Kidney epithelial cell (primary cell): Measurements from ENCODE around the gene CBFA2T3. TPM values are rescaled to one million over a fixed set of nuclear protein-coding genes. Genes with fewer than 3 reads are reported as not detected.
"Not testable (repeated sequence)": the region's sequence is repeated elsewhere in the genome, so short reads cannot be mapped to it uniquely, and the experiment has no call there.

Source experiments
- DNase-seq: peaks from one replicate; pipeline ENCODE4 v3.0.0-alpha.2; 2010; ENCODE audit warnings: low read depth
- H3K27me3 ChIP-seq: 2 replicates; pipeline ENCODE4 v1.6.0; 2011; ENCODE audit warnings: low read length; ENCODE audit not compliant: control insufficient read depth, insufficient read depth
- H3K36me3 ChIP-seq: 2 replicates; pipeline ENCODE4 v1.5.1; 2011; ENCODE audit warnings: low read length; ENCODE audit not compliant: control insufficient read depth, insufficient read depth
- H3K4me3 ChIP-seq: 2 replicates; pipeline ENCODE4 v1.5.1; 2011; ENCODE audit warnings: low read depth, mild to moderate bottlenecking, control low read depth, low read length
- total RNA-seq: library from RNA; depleted of rRNA; stranded (reverse); fragments of >200 nt; gene quantifications from 2 replicates; pipeline ENCODE4 v1.2.3, GENCODE V29; 2015
- TF ChIP-seq, protein P1 (sequence below): IDR thresholded peaks from 2 replicates; pipeline ENCODE4 v1.5.1; 2011; ENCODE audit warnings: mild to moderate bottlenecking, moderate library complexity, low read length, control low read depth, inconsistent platforms; ENCODE audit not compliant: insufficient read depth, poor library complexity, severe bottlenecking

The CBFA2T3 gene
- total RNA-seq, 1 donor from 2014 or later, result 0.63 TPM

DNA sequence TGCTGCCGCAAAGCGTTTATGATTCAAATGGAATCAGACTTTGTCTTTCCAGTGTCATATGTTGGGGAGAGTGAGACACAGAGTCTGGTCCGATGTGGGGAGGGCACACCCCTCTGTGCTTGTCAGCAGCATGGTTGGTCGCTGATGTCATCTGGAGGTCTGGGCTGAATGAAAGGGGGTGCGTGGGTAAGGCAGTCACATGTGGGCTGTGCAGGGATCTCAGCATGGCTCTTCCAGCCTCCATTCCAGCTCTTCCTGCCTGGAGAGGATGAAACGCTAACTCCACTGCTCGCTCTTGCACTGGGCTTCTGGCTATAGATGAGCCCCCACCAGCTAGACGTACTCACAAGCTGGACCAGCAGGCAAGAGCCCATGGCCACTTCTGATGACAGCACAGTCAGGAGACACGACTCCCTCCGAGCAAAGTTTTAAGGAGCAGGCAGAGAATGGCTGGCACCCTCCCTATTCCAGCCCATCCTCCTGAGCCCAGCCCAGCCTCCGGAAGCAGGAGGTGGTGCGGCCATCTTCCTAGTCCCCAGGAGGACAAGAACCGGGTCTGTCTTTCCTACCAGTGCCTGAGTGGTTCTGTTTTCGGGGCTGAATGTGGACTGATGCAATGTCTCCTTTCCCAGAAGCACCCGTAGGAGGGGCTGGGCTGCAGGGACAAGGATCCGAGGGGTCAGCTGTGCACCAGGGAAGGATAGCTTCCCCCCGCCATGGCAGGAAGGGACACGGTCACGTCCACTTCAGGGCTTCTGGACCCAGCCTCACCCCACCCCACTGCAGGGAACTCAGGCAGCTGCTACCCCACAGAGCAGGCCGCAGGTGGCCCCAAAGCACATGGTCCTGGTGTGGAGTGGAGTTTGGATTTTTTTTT, 41.5 kb upstream of the CBFA2T3 start:
- DNase-seq, result no peak

DNA sequence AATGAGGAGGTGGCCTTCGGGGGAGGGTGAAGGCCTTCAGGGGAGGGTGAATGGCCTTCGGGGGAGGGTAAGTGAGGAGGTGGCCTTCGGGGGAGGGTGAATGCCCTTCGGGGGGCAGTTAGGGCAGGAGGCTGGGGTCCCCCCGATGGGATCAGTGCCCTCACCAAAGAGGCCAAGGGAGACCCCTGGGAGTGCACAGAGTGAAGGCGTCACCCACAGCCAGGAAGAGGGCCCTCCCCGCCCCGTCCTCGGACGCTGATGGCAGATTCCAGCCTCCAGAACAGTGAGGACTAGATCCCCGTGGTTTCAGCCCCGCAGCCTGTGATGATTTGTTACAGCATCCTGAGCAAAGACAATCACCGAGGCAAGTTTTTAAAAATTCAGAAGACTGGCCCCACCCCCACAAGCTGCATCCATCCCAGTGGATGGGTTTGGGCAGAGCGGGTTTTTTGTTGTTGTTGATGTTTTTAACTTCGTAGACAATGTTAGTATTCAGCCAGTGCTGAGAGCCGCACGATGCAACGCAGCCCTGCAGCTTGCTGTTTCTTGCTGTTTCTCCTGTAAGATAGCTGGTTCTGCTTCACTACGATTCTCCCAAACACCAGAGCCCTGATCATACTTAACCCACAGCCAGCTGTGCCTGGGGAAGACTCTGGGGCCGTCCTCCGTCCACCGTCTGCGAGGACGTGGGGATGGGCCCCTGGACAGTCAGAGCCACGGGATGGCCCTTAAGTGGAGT, 40.7 kb upstream of the CBFA2T3 start:
- TF ChIP-seq, protein P1, sequence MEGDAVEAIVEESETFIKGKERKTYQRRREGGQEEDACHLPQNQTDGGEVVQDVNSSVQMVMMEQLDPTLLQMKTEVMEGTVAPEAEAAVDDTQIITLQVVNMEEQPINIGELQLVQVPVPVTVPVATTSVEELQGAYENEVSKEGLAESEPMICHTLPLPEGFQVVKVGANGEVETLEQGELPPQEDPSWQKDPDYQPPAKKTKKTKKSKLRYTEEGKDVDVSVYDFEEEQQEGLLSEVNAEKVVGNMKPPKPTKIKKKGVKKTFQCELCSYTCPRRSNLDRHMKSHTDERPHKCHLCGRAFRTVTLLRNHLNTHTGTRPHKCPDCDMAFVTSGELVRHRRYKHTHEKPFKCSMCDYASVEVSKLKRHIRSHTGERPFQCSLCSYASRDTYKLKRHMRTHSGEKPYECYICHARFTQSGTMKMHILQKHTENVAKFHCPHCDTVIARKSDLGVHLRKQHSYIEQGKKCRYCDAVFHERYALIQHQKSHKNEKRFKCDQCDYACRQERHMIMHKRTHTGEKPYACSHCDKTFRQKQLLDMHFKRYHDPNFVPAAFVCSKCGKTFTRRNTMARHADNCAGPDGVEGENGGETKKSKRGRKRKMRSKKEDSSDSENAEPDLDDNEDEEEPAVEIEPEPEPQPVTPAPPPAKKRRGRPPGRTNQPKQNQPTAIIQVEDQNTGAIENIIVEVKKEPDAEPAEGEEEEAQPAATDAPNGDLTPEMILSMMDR, result no peak
- Histone ChIP-seq H3K27me3 (peaks cover 7% of the 10 kb centered on the region), H3K36me3 (no peaks in the 10 kb centered on the region), H3K4me3 (no peak overlapping the region)
- no peak for DNase-seq

More for the DNA sequence above, 41.5 kb upstream of the CBFA2T3 start:
- TF ChIP-seq, protein P1, result no peak
- peaks cover 9% of the 10 kb centered on the region for H3K27me3 ChIP-seq
- no peak overlapping the region for H3K4me3 ChIP-seq
- no peaks in the 10 kb centered on the region for H3K36me3 ChIP-seq

DNA sequence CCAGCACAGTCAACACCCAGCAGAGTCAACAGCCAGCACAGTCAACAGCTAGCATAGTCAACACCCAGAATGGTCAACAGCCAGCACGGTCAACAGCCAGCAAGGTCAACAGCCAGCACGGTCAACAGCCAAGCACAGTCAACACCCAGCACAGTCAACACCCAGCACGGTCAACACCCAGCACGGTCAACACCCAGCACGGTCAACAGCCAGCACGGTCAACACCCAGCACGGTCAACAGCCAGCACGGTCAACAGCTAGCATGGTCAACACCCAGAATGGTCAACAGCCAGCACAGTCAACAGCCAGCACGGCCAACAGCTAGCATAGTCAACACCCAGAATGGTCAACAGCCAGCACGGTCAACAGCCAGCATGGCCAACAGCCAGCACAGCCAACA, 39.6 kb upstream of the CBFA2T3 start:
- DNase-seq, H3K27me3 ChIP-seq, H3K4me3 ChIP-seq, H3K36me3 ChIP-seq: not testable (repeated sequence)

DNA sequence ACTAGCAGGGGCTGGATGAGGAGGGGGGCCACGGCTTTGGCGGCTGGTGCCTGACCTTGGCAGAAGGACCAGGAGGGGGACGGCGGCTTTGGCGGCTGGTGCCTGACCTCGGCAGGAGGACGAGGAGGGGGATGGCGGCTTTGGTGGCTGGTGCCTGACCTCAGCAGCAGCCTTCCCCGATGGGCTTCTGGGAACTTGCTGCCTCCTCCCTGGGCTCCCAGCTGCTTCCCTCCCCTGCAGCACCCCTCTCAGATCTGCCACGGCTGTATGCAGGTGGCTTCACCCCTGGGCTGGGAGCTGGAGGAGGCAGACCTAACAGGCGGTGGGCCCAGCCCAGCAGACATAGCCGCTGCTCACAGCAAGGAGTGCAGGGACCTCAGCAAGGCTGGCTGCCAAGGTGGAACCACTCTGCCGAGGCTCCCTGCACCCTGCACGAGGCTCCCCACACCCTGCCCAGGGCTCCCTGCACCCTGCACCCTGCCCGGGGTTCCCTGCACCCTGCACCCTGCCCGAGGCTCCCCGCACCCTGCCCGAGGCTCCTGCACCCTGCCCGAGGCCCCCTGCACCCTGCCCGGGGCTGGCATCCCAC, 38.4 kb upstream of the CBFA2T3 start:
- Histone ChIP-seq H3K4me3 (no peak overlapping the region), H3K36me3 (no peaks in the 10 kb centered on the region), H3K27me3 (peaks cover 4% of the 10 kb centered on the region)
- TF ChIP-seq, protein P1, result no peak
- DNase-seq, result no peak

DNA sequence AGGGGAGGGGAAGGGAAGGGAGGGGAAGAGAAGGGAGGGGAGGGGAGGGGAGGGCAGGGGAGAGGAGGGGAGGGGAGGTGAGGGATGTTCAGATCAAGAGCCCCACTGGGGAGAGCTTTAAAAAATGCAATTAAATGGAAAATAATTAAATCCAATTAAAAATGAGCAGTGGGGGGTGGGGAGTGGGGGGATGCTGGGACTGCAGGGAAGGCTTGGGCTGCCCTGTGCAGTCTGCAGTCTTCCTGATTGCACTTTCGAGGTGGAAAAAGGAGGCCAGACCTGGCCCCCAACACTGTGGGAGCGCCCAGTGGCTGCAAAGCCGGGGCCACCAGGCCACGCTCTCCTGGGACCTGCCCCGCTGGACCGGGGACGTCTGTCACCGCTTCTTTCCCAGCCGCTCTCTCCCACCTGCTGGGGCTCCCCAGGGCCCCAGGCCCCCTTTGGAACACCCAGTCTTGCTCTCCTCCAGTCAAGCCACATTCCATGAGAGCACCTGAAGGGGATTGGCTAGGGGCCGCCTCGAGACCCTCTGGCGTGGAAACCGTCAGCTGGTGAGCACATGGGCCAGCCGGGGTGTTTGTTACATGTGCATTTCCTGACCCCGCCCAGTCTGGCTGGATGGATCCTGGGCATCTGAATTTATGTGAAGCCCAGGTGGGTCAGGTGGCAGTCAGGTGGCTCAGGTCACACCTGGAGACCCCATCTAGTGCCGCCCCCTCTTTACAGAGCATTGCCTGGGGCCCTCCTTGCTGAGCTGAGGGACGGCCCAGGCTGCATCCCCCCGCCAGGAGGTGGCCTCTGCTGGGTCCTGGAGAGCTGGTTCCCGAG, 37.6 kb upstream of the CBFA2T3 start:
- Histone ChIP-seq H3K36me3 (no peaks in the 10 kb centered on the region), H3K27me3 (peaks cover 2% of the 10 kb centered on the region), H3K4me3 (no peak overlapping the region)
- no peak for DNase-seq
- TF ChIP-seq, protein P1, result no peak
